B cell (primary cell): ENCODE measurements around the gene KPNB1.

Experiments
- CTCF ChIP-seq: fragments of 200-600 bp; IDR thresholded peaks from one replicate; pipeline ENCODE4 v1.8.0; 2022; ENCODE audit warnings: antibody characterized with exemption, mild to moderate bottlenecking
- EZH2 ChIP-seq: IDR thresholded peaks from 2 replicates; pipeline ENCODE4 v1.6.1; 2012; ENCODE audit warnings: borderline replicate concordance, low read depth, mild to moderate bottlenecking, moderate library complexity, low read length; ENCODE audit not compliant: insufficient read depth, poor library complexity, severe bottlenecking

GRCh38 chr17:47644324-47644723, 5.4 kb upstream of the KPNB1 start:
- TF ChIP-seq CTCF = no peak
- no peak for TF ChIP-seq EZH2
